GM23248 (cell line): Measurements from ENCODE around the gene PDE4B.

Experiments used
- EZH2 ChIP-seq: fragments of 200-600 bp; sonication (generic); IDR thresholded peaks from 2 replicates; pipeline ENCODE4 v1.6.1; 2018; ENCODE audit warnings: antibody characterized with exemption, mild to moderate bottlenecking; ENCODE audit not compliant: insufficient read depth, poor library complexity, severe bottlenecking
- EZH2phosphoT487 ChIP-seq: fragments of 200-600 bp; sonication (generic); IDR thresholded peaks from 2 replicates; pipeline ENCODE4 v1.6.1; 2018; ENCODE audit warnings: antibody characterized with exemption, moderate library complexity, mild to moderate bottlenecking, low read depth; ENCODE audit not compliant: insufficient read depth

DNA sequence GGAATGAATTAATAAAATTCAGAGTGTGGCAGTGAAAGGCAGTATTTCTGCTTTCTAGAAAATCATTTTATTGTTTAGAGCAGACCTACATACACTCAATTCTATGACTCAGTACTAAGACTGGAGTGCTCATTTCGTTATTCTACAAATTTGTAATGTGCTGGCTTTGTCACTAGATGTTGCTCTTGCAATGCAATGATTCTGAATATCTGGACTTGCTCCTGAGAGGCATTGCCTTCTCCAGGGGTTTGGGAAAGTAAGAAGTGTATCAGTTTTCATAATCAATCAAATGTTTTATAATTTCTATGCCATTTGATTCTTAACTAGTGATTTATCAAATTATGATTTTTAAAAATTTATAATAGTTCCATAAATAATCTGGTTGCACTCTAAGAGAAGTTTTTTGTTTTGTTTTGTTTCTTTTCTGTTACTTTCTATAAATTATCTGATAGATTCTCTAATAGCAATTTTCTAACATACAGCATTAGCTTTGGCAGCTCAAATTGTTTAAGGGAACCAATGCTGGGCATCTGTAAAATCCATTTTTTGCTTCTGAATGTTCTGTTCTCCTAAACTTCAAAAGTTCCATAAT lies 460.7 kb downstream of the PDE4B start:
- TF ChIP-seq EZH2 = no peak
- TF ChIP-seq EZH2phosphoT487 = no peak
